ENCODE data around the gene TM6SF1. TPM values are rescaled to one million over a fixed set of nuclear protein-coding genes. Genes with fewer than 3 reads are reported as not detected.
A peak's percentile ranks its signal among the peaks of the same experiment; 100 is the strongest.
"Not testable (repeated sequence)": the region's sequence is repeated elsewhere in the genome, so short reads cannot be mapped to it uniquely, and the experiment has no call there.

Gene TM6SF1
- total and polyA plus RNA-seq, 2 experiments from 2014 or later = 0.14 TPM; not detected in 1

GRCh38 chr15:83087576-83087975 lies 19.9 kb upstream of the TM6SF1 start:
- Histone ChIP-seq H3K36me3 (ENCODE audit: low read depth) (no peaks in the 10 kb centered on the region), H3K9ac (no peak overlapping the region), H3K4me3 (no peak overlapping the region), H3K27ac (no peak overlapping the region), H3K9me2 (ENCODE audit: insufficient read depth) (no peaks in the 10 kb centered on the region), H3F3A (ENCODE audit: insufficient read depth) (no peaks in the 10 kb centered on the region), H3K9me3 (ENCODE audit: low read depth) (no peaks in the 10 kb centered on the region), H4K20me1 (ENCODE audit: insufficient read depth) (no peaks in the 10 kb centered on the region), H3K79me2 (ENCODE audit: insufficient read depth) (no peaks in the 10 kb centered on the region), H3K27me3 (replicated peaks; ENCODE audit: insufficient read depth) (peaks cover 7% of the 10 kb centered on the region; the same call in 1 of the 2 replicates), H3K4me1 (ENCODE audit: insufficient read depth) (no peaks in the 10 kb centered on the region), H2AFZ (no peak overlapping the region), H3K4me2 (ENCODE audit: unreplicated experiment) (no peak overlapping the region)
- 28 to 39% methylated on average over 2 of the region's 2 CpGs for WGBS, 2 experiments (ENCODE audit: low coverage in 1 of 2, low lambda C conversion rate in 2 of 2, missing lambda C conversion rate in 2 of 2)
- DNase-seq = no peak
- in situ Hi-C loops (cut with MboI) = no loop called here
- no peak for TF ChIP-seq EZH2 (IDR thresholded peaks at IDR 0.05; ENCODE audit: insufficient read depth, poor library complexity, severe bottlenecking)
- no peak for TF ChIP-seq EZH2phosphoT487 (IDR thresholded peaks at IDR 0.05; ENCODE audit: insufficient read depth, low read depth)

GRCh38 chr15:83088876-83089275 lies 18.6 kb upstream of the TM6SF1 start:
- in situ Hi-C loops (cut with MboI) = no loop called here
- no peaks in the 10 kb centered on the region for H3K36me3 ChIP-seq (ENCODE audit: low read depth)
- H4K20me1 ChIP-seq (ENCODE audit: insufficient read depth) = no peaks in the 10 kb centered on the region
- no peak overlapping the region for H3K27ac ChIP-seq
- H3K79me2 ChIP-seq (ENCODE audit: insufficient read depth) = no peaks in the 10 kb centered on the region
- TF ChIP-seq EZH2phosphoT487 (IDR thresholded peaks at IDR 0.05; ENCODE audit: insufficient read depth, low read depth) = no peak
- TF ChIP-seq EZH2 (IDR thresholded peaks at IDR 0.05; ENCODE audit: insufficient read depth, poor library complexity, severe bottlenecking) = no peak
- 0 out of 2 replicates have a peak, but pooled peaks cover 7% of the 10 kb centered on the region for H3K27me3 ChIP-seq (replicated peaks; ENCODE audit: insufficient read depth)
- no peaks in the 10 kb centered on the region for H3K4me1 ChIP-seq (ENCODE audit: insufficient read depth)
- no peaks in the 10 kb centered on the region for H3F3A ChIP-seq (ENCODE audit: insufficient read depth)
- no peak overlapping the region for H3K9ac ChIP-seq
- H2AFZ ChIP-seq = no peak overlapping the region
- no peak for DNase-seq
- H3K9me3 ChIP-seq (ENCODE audit: low read depth) = no peaks in the 10 kb centered on the region
- H3K4me2 ChIP-seq (ENCODE audit: unreplicated experiment) = no peak overlapping the region
- WGBS, 2 experiments (ENCODE audit: low coverage in 1 of 2, low lambda C conversion rate in 2 of 2, missing lambda C conversion rate in 2 of 2) = 20 to 30% methylated on average over 2 of the region's 2 CpGs
- no peaks in the 10 kb centered on the region for H3K9me2 ChIP-seq (ENCODE audit: insufficient read depth)
- no peak overlapping the region for H3K4me3 ChIP-seq

GRCh38 chr15:83090465-83090864 lies 17.0 kb upstream of the TM6SF1 start:
- no peak for DNase-seq
- TF ChIP-seq EZH2 (IDR thresholded peaks at IDR 0.05; ENCODE audit: insufficient read depth, poor library complexity, severe bottlenecking) = no peak
- no peak for TF ChIP-seq EZH2phosphoT487 (IDR thresholded peaks at IDR 0.05; ENCODE audit: insufficient read depth, low read depth)
- no peaks in the 10 kb centered on the region for H3K9me2 ChIP-seq (ENCODE audit: insufficient read depth)
- no peaks in the 10 kb centered on the region for H4K20me1 ChIP-seq (ENCODE audit: insufficient read depth)
- H3K9ac ChIP-seq = no peak overlapping the region
- no peaks in the 10 kb centered on the region for H3K9me3 ChIP-seq (ENCODE audit: low read depth)
- H3K4me1 ChIP-seq (ENCODE audit: insufficient read depth) = no peaks in the 10 kb centered on the region
- no peak overlapping the region for H3K4me2 ChIP-seq (ENCODE audit: unreplicated experiment)
- H3K27me3 ChIP-seq (replicated peaks; ENCODE audit: insufficient read depth) = 0 out of 2 replicates have a peak, but pooled peaks cover 7% of the 10 kb centered on the region
- H3K36me3 ChIP-seq (ENCODE audit: low read depth) = no peaks in the 10 kb centered on the region
- H2AFZ ChIP-seq = no peak overlapping the region
- 19 to 21% methylated on average over 4 of the region's 4 CpGs for WGBS, 2 experiments (ENCODE audit: low coverage in 1 of 2, low lambda C conversion rate in 2 of 2, missing lambda C conversion rate in 2 of 2)
- in situ Hi-C loops (cut with MboI) = no loop called here
- no peaks in the 10 kb centered on the region for H3F3A ChIP-seq (ENCODE audit: insufficient read depth)
- no peak overlapping the region for H3K4me3 ChIP-seq
- H3K79me2 ChIP-seq (ENCODE audit: insufficient read depth) = no peaks in the 10 kb centered on the region
- H3K27ac ChIP-seq = no peak overlapping the region

GRCh38 chr15:83091965-83092308 lies 15.5 kb upstream of the TM6SF1 start:
- H3K27ac ChIP-seq; H3K9me3 ChIP-seq (ENCODE audit: low read depth); H3K4me3 ChIP-seq; H4K20me1 ChIP-seq (ENCODE audit: insufficient read depth); H3F3A ChIP-seq (ENCODE audit: insufficient read depth); H3K9ac ChIP-seq; H3K9me2 ChIP-seq (ENCODE audit: insufficient read depth); H3K79me2 ChIP-seq (ENCODE audit: insufficient read depth); H3K27me3 ChIP-seq (replicated peaks; ENCODE audit: insufficient read depth); H2AFZ ChIP-seq; DNase-seq; H3K36me3 ChIP-seq (ENCODE audit: low read depth); H3K4me2 ChIP-seq (ENCODE audit: unreplicated experiment); H3K4me1 ChIP-seq (ENCODE audit: insufficient read depth); in situ Hi-C loops (cut with MboI): not testable (repeated sequence)
- 80 to 88% methylated on average over 3 of the region's 3 CpGs for WGBS, 2 experiments (ENCODE audit: low coverage in 1 of 2, low lambda C conversion rate in 2 of 2, missing lambda C conversion rate in 2 of 2)

- no peaks in the 10 kb centered on the region for H3K4me1 ChIP-seq (ENCODE audit: insufficient read depth)
- DNase-seq = peak; percentile 17
- 79 to 81% methylated on average over 4 of the region's 4 CpGs for WGBS, 2 experiments (ENCODE audit: low coverage in 1 of 2, low lambda C conversion rate in 2 of 2, missing lambda C conversion rate in 2 of 2)
- in situ Hi-C loops (cut with MboI) = no loop called here
- no peaks in the 10 kb centered on the region for H3K9me2 ChIP-seq (ENCODE audit: insufficient read depth)
- H4K20me1 ChIP-seq (ENCODE audit: insufficient read depth) = no peaks in the 10 kb centered on the region
- no peak overlapping the region for H3K27ac ChIP-seq
- no peak overlapping the region for H2AFZ ChIP-seq
- TF ChIP-seq EZH2 (IDR thresholded peaks at IDR 0.05; ENCODE audit: insufficient read depth, poor library complexity, severe bottlenecking) (no peak), EZH2phosphoT487 (IDR thresholded peaks at IDR 0.05; ENCODE audit: insufficient read depth, low read depth) (no peak)
- no peaks in the 10 kb centered on the region for H3K79me2 ChIP-seq (ENCODE audit: insufficient read depth)
- H3K36me3 ChIP-seq (ENCODE audit: low read depth) = no peaks in the 10 kb centered on the region
- H3K4me2 ChIP-seq (ENCODE audit: unreplicated experiment) = no peak overlapping the region
- H3K9me3 ChIP-seq (ENCODE audit: low read depth) = no peaks in the 10 kb centered on the region
- peaks cover 7% of the 10 kb centered on the region; the same call in 1 of the 2 replicates for H3K27me3 ChIP-seq (replicated peaks; ENCODE audit: insufficient read depth)
- no peaks in the 10 kb centered on the region for H3F3A ChIP-seq (ENCODE audit: insufficient read depth)
- no peak overlapping the region for H3K9ac ChIP-seq
- no peak overlapping the region for H3K4me3 ChIP-seq
These were observed 15.0 kb upstream of the TM6SF1 start for GRCh38 chr15:83092309-83092976.
